Thoracic aorta (tissue), 2 donors: ENCODE results near the gene SLC35E2B. TPM values are rescaled to one million over a fixed set of nuclear protein-coding genes. Genes with fewer than 3 reads are reported as not detected.

Experiments used
- ATAC-seq: fragments of 150-250 bp; one replicate; pipeline ENCODE4 v1.8.0; 2017; ENCODE audit warnings: low read depth; ENCODE audit not compliant: insufficient number of reproducible peaks, low FRiP score
- DNase-seq: peaks from one replicate; pipeline ENCODE4 v3.0.0-alpha.2; 2020; ENCODE audit warnings: low spot score
- H3K27ac ChIP-seq, 2 donors: fragments of 200-600 bp; sonication (generic); 1 replicate in 1 of 2; 2 replicates in 1 of 2; pipeline ENCODE4 v1.5.1; 2016; ENCODE audit warnings: mild to moderate bottlenecking in 2 of 2, moderate library complexity in 2 of 2
- H3K27me3 ChIP-seq: fragments of 200-600 bp; sonication (generic); replicated peaks from 2 replicates; pipeline ENCODE4 v1.6.0; 2016; ENCODE audit warnings: mild to moderate bottlenecking; ENCODE audit not compliant: insufficient read depth
- H3K36me3 ChIP-seq: fragments of 200-600 bp; sonication (generic); one replicate; pipeline ENCODE4 v1.5.1; 2016
- H3K4me1 ChIP-seq, 2 donors: fragments of 200-600 bp; sonication (generic); 1 replicate in 1 of 2; 2 replicates in 1 of 2; pipeline versions ENCODE4 v1.5.1 to v1.6.0; 2016; ENCODE audit warnings: low read depth in 2 of 2, mild to moderate bottlenecking in 1 of 2; ENCODE audit not compliant: control insufficient read depth in 1 of 2
- H3K4me3 ChIP-seq: fragments of 200-600 bp; sonication (generic); 2 replicates; pipeline ENCODE4 v1.5.1; 2016; ENCODE audit warnings: mild to moderate bottlenecking
- H3K9me3 ChIP-seq: fragments of 200-600 bp; sonication (generic); 2 replicates; pipeline ENCODE4 v1.5.1; 2016
- CTCF ChIP-seq: fragments of 200-600 bp; sonication (generic); IDR thresholded peaks from one replicate; pipeline ENCODE4 v1.5.1; 2019; ENCODE audit warnings: antibody characterized with exemption
- total RNA-seq, 2 donors: library from RNA; depleted of rRNA; stranded (reverse); fragments of >200 nt; gene quantifications; one replicate each; pipeline versions ENCODE4 v1.1.0 to v1.2.3, GENCODE V29; 2016

SLC35E2B gene
- total RNA-seq, 2 donors from 2014 or later: 37.2 to 48.3 TPM

GRCh38 chr1:1615256-1616044 lies 77.1 kb downstream of the SLC35E2B start, which contains the start of gene MIB2:
Gene MIB2 (plus strand): TSS chr1:1615500. CDS start chr1:1623453, 7,953 bp downstream.
- TF ChIP-seq CTCF: no peak
- Histone ChIP-seq H3K9me3 (no peaks in the 10 kb centered on the region), H3K4me3 (peak within 1 kb of the TSS; percentile 96), H3K27me3 (no peaks in the 10 kb centered on the region), H3K27ac (peak within 1 kb of the TSS; percentile 99 to 100), H3K4me1 (peaks cover 18 to 30% of the 10 kb centered on the region in 2 donors), H3K36me3 (peaks cover 8% of the 10 kb centered on the region)
- ATAC-seq (peak; percentile 89), DNase-seq (peak; percentile 81)

GRCh38 chr1:1614954-1615255 lies 77.7 kb downstream of the SLC35E2B start:
- ATAC-seq (no peak), DNase-seq (no peak)
- Histone ChIP-seq H3K27ac (peak overlapping the region; percentile 99 to 100), H3K4me3 (peak overlapping the region; percentile 96), H3K4me1 (peaks cover 18 to 30% of the 10 kb centered on the region in 2 donors), H3K9me3 (no peaks in the 10 kb centered on the region), H3K27me3 (no peaks in the 10 kb centered on the region), H3K36me3 (peaks cover 8% of the 10 kb centered on the region)
- TF ChIP-seq CTCF: no peak

- peak overlapping the region; percentile 96 for H3K4me3 ChIP-seq
- ATAC-seq (no peak), DNase-seq (no peak)
- no peak for TF ChIP-seq CTCF
- H3K36me3 ChIP-seq: peaks cover 8% of the 10 kb centered on the region
- H3K9me3 ChIP-seq: no peaks in the 10 kb centered on the region
- peak overlapping the region; percentile 99 to 100 for H3K27ac ChIP-seq
- H3K4me1 ChIP-seq: peaks cover 18 to 30% of the 10 kb centered on the region in 2 donors
- H3K27me3 ChIP-seq: no peaks in the 10 kb centered on the region
Observed at GRCh38 chr1:1614204-1614953, 78.2 kb downstream of the SLC35E2B start.

GRCh38 chr1:1613509-1614082 lies 79.0 kb downstream of the SLC35E2B start:
- H3K27ac ChIP-seq: no peak overlapping the region
- H3K27me3 ChIP-seq: no peaks in the 10 kb centered on the region
- ATAC-seq: no peak
- no peak for DNase-seq
- TF ChIP-seq CTCF: no peak
- H3K36me3 ChIP-seq: peaks cover 8% of the 10 kb centered on the region
- H3K4me3 ChIP-seq: peak overlapping the region; percentile 96
- no peaks in the 10 kb centered on the region for H3K9me3 ChIP-seq
- H3K4me1 ChIP-seq: peaks cover 18 to 30% of the 10 kb centered on the region in 2 donors

GRCh38 chr1:1612104-1612400 lies 80.5 kb downstream of the SLC35E2B start:
- H3K36me3 ChIP-seq: no peaks in the 10 kb centered on the region
- ATAC-seq (no peak), DNase-seq (no peak)
- H3K27ac ChIP-seq: no peak overlapping the region
- H3K4me3 ChIP-seq: no peak overlapping the region
- peaks cover 18 to 25% of the 10 kb centered on the region in 2 donors for H3K4me1 ChIP-seq
- no peaks in the 10 kb centered on the region for H3K9me3 ChIP-seq
- TF ChIP-seq CTCF: no peak
- H3K27me3 ChIP-seq: no peaks in the 10 kb centered on the region
